HG03139 (cell line): ENCODE measurements around the gene HIBADH.
"Not testable (repeated sequence)": the region's sequence is repeated elsewhere in the genome, so short reads cannot be mapped to it uniquely, and the experiment has no call there.

Experiments used
- ATAC-seq: cut with Tn5 transposase; IDR thresholded peaks from one replicate; pipeline ENCODE4 v1.9.1; 2021; ENCODE audit not compliant: unreplicated experiment

Gene HIBADH

GRCh38 chr7:27602766-27603165 lies 59.9 kb downstream of the HIBADH start:
- ATAC-seq = no peak

- ATAC-seq = no peak
Observed at GRCh38 chr7:27601217-27601616, 61.5 kb downstream of the HIBADH start.

- ATAC-seq = no peak
Observed at GRCh38 chr7:27600247-27600646, 62.4 kb downstream of the HIBADH start.

- ATAC-seq = no peak
Observed at GRCh38 chr7:27595009-27595408, 67.7 kb downstream of the HIBADH start.

GRCh38 chr7:27593226-27593625 lies 69.5 kb downstream of the HIBADH start:
- no peak for ATAC-seq

- no peak for ATAC-seq
Observed at GRCh38 chr7:27590416-27590815, 72.3 kb downstream of the HIBADH start.

- ATAC-seq = no peak
Observed at GRCh38 chr7:27587429-27587828, 75.3 kb downstream of the HIBADH start.

- ATAC-seq = peak; percentile 93
Observed at GRCh38 chr7:27586825-27587224, 75.9 kb downstream of the HIBADH start.

GRCh38 chr7:27585781-27586447 lies 76.8 kb downstream of the HIBADH start:
- no peak for ATAC-seq

GRCh38 chr7:27581906-27582305 lies 80.8 kb downstream of the HIBADH start:
- no peak for ATAC-seq

GRCh38 chr7:27581119-27581518 lies 81.6 kb downstream of the HIBADH start:
- ATAC-seq = no peak

- ATAC-seq = no peak
Observed at GRCh38 chr7:27579565-27579964, 83.1 kb downstream of the HIBADH start.

GRCh38 chr7:27578169-27578568 lies 84.5 kb downstream of the HIBADH start:
- ATAC-seq = not testable (repeated sequence)

- ATAC-seq = no peak
Observed at GRCh38 chr7:27576360-27576944, 86.2 kb downstream of the HIBADH start.

GRCh38 chr7:27575613-27576012 lies 87.1 kb downstream of the HIBADH start:
- ATAC-seq = no peak

GRCh38 chr7:27569106-27569505 lies 93.6 kb downstream of the HIBADH start:
- ATAC-seq = no peak

GRCh38 chr7:27567266-27567665 lies 95.4 kb downstream of the HIBADH start:
- no peak for ATAC-seq

- ATAC-seq = no peak
Observed at GRCh38 chr7:27564881-27565482, 97.7 kb downstream of the HIBADH start.

- no peak for ATAC-seq
Observed at GRCh38 chr7:27560706-27561235, 101.9 kb downstream of the HIBADH start.

- no peak for ATAC-seq
Observed at GRCh38 chr7:27555670-27556069, 107.0 kb downstream of the HIBADH start.

GRCh38 chr7:27554826-27555225 lies 107.9 kb downstream of the HIBADH start:
- no peak for ATAC-seq

GRCh38 chr7:27553273-27553672 lies 109.4 kb downstream of the HIBADH start:
- ATAC-seq = no peak
